Daoy (cell line): ENCODE data around the gene LAMA3. TPM values are rescaled to one million over a fixed set of nuclear protein-coding genes. Genes with fewer than 3 reads are reported as not detected.

Experiments used
- DNase-seq: peaks from one replicate; pipeline ENCODE4 v3.0.0-alpha.2; 2015; ENCODE audit warnings: low read depth
- total RNA-seq: library from RNA; depleted of rRNA; stranded (reverse); fragments of >200 nt; shearing (Covaris generic); gene quantifications from 2 replicates; pipeline ENCODE4 v1.2.3, GENCODE V29; 2014

The LAMA3 gene
- total RNA-seq, 1 experiment from 2014 or later = 1.4 TPM

- no peak for DNase-seq
These were observed 162.3 kb downstream of the LAMA3 start for GRCh38 chr18:23851470-23852002.

DNA sequence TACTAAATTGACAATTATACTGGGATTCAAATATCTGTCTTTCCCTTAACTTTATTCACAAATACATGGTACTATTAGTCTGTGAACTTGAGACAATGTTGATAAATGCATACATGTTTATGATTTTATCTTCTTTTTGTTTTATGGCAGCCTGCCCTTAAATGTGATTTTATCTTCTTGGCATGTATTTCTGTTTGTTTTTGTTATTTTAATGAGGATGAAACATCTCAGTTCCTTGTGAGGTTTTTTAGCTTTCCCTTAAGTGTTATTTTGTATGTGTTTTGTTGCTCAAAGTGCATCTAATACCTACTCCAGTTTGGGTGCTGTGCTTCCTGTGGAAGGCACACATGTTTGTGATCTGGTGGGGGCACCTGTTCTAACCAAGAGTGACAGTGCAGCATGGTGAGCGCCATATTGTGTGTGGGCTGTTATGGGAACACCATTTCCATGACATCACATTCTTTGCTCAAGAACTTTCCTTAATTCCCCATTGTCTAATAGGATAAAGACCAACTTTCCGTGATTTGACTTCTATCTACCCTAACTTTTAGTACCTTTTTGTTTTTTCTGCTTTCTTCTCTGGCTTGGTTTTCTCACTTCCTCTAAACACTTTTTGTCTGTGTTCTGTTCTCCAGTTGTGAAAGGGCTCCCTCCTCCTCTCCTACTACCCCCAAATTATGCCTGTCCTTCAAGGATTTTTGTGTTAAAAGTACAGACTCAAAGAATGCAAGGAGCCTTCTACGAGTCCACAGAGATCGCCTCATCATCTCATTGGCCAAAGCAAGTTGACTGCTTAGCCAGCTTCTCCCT lies 163.2 kb downstream of the LAMA3 start:
- DNase-seq = no peak

GRCh38 chr18:23853448-23854195 lies 164.4 kb downstream of the LAMA3 start:
- DNase-seq = no peak

GRCh38 chr18:23855721-23856120 lies 166.5 kb downstream of the LAMA3 start:
- DNase-seq = no peak

DNA sequence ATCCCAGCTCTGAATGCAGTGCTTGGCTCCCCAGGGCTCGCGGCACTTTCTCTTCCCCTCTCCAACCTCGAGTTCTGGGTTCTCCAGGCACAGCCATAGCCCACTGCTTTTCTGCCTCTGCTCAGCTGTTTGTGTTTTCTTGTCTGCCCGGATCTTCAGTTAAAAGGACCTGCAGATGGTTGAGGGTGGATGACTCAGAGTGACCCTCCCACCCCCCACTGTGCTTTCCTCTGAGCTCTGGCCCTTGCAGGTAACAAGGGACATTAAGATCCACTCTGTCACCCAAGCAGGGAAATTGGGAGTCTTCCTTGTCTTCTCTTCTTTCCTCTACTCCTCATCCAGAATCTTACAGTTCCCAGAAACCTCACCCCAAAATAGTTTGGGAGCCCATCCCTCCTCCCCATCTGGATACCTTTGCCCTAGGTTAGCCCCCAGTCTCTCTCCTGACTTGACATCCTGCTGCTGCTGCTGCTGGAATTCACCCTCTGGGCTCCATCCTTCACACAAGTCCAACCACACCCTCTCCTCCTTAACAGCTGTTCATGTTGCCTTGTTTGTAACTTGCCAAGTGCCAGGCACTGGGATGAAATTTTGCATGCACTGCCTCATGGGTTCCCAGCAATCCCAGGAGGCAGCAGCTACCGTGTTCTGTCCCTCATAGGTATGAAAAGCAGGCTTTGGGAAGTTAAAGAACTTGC lies 167.4 kb downstream of the LAMA3 start:
- peak; percentile 50 for DNase-seq

GRCh38 chr18:23857164-23857552 lies 167.9 kb downstream of the LAMA3 start:
- DNase-seq = no peak

DNA sequence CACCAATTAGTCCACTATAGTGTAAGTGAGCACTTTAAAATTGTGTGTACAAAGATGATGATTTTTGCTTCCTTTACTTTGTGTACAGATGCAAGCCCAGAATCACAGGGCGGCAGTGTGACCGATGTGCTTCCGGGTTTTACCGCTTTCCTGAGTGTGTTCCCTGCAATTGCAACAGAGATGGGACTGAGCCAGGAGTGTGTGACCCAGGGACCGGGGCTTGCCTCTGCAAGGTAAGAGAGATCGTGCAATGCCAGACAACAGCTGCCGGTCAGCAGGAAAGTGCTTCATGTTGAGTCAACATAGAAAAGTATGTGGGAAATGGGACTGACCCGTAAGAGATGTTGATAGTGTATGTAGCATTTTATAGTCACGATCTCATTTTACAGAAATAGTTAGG lies 168.5 kb downstream of the LAMA3 start:
- DNase-seq = no peak

GRCh38 chr18:23859466-23860336 lies 170.4 kb downstream of the LAMA3 start:
- no peak for DNase-seq

DNA sequence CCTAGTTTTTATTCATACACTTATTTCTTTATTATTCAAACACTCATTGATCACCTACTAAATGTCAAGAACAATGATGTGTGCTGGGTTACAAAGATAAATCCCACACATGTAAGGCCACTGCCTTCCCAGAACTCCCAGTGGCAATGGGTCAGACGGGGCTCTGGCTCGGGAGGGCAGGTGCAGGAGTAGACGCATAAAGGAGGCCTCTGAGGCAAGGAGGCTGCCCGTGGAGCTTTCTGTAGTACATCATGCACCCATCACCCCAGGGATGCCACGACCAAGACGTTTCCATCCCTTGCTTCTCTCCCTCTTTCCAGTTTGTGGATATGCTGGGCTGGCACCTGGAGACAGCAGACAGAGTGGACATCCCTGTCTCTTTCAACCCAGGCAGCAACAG lies 172.1 kb downstream of the LAMA3 start:
- DNase-seq = no peak

DNA sequence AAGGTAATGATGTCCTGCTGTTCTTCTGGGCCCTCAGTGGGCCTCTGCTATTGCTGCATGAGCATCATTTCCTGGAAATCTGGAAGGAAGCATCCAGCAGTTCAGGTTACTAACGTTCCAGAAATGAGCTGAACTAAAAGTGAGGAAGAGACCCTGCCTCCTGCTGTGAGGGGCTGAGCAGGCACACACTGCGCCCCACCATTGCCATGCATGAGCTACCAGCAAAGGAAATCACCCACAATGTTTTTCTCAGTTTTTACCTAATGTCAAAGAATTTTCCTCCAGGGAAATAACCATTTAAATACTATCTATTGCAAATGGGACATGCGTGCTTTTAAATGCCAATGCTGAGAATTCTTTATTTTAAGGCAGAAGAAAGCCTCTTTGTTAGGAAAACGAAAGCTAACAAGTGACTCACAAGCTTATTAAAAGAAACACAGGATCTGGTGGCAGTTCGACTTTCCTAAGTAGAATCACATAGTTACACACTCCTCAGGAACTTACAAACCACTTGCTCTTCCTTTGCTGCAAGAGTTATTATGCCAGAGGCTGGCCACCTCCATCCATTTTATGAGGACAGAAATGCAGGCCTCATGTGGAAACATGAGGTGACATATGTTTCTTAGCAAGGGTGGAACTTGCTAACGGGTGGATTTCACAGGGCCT lies 172.7 kb downstream of the LAMA3 start:
- DNase-seq = peak; percentile 66

DNA sequence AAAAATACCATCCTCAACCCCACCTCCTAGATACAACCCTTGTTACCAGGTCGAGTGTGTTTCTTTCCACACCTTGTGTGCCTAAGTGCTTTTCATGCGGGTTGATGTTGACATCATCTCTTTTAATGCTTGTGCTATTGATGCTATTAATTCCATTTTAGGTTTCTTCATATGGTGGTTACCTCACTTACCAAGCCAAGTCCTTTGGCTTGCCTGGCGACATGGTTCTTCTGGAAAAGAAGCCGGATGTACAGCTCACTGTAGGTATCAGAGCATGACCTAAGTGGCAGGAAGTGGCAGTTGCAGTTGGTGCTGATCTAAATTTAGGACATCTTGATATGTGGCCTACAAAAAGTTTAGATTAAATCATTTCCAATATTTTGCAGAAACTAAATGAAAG lies 175.4 kb downstream of the LAMA3 start:
- DNase-seq = no peak

DNA sequence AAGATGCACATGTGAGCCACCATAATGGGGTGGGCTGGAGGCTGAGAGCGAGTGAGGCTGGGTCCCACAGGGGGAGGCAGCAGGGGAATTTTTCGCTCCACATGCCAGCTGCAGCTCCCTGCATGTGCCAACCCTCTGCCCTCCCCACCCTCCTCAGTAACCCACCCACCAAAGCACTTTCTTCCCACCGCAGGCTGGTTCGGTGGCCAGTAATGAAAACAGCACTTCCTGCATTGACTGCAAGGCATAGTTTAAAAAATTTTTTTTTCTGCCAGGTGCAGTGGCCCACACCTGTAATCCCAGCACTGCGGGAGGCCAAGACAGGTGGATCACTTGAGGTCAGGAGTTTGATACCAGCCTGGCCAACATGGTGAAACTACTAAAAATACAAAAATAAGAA lies 177.8 kb downstream of the LAMA3 start:
- DNase-seq = no peak

DNA sequence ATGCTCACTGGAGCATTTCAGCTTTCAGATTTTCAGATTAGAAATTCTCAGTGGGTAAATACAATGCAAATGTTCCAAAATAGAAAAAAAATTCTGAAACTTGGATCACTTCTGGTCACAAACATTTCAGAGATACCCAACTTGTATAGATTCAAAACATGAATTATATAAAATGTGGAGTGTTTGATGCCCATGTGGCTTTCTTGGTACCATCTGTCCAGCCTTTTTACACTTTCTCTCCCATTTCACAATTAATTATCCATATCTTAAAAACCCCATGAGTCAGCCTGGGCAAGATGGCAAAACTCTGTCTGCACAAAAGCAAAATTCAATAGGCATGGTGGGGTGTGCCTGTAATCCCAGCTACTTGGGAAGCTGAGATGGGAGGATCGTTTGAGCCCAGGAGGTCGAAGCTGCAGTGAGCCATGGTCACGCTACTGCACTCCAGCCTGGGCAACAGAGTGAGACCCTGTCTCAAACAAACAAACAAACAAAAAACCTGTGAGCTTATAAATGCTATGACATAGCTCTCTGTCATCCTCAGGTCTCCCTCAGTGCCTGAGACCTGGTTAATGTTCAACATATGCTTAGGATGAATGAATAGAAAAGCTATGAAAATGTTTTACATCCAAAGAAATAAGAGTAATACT lies 179.0 kb downstream of the LAMA3 start:
- no peak for DNase-seq

DNA sequence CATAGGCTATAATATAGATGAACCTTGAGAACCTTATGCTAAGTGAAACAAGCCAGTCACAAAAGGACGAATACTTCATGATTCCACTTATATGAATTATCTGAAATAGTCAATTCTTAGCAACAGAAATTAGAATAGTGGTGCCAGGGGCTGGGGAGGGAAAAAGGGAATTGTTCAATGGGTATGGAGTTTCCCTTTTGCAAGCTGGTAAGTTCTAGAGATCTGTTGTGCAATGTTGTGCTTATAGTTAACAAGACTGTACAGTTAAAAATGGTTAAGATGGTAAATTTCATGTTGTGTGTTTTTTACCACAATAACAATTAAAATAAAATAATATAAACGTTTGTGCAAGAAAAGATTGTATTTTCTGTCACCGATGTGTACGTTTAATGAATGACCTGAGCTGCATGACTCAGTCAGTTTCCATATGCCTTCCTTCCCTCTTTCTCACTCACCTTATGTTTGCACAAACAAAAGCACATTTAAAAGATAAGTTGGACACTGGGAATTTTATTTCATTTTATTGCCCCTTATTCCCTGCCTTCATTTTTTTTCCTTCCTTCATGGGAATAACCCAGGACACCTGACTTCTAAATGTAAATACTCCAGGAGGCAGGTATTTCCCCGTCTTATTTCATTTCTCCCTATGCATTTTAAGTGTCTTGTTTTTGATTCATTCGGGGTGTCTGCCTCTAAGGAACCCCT lies 181.6 kb downstream of the LAMA3 start:
- DNase-seq = no peak

GRCh38 chr18:23871410-23871809 lies 182.2 kb downstream of the LAMA3 start:
- DNase-seq = peak; percentile 81

DNA sequence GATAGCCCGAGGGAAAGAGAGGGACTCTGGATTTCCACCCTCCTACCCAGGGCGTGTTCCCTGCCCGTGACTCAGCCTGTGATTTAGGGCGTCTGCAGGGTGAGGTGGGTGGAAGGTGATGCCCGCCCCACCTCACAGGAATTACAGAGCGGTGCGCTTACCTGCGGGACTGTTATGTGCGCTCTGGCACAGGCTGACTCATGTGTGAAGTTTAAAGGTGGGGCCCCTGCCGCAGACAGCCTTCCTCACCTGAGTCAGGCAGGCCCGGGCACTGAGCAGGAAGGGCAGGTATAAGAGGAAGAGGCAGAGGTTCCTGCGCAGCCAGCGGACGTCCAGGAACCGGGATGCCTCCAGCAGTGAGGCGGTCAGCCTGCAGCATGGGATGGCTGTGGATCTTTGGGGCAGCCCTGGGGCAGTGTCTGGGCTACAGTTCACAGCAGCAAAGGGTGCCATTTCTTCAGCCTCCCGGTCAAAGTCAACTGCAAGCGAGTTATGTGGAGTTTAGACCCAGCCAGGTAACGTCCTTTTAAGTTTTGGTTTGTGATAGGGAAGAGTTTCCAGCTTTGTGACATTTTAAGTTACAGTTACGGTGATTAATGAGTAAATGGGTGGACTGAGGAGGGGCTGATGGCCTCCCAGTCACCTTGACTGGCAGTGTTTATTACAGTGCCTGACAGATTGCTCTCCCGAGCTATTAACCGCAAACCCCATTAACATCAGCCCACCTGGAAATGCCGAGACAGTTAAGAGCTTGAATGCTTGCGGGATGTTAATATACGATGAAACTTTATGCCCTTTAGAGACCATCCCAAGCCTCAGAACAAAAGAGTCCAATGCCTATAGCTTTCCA lies 183.7 kb downstream of the LAMA3 start:
- peak; percentile 22 for DNase-seq

- DNase-seq = no peak
These were observed 187.0 kb downstream of the LAMA3 start for GRCh38 chr18:23875966-23876895.

GRCh38 chr18:23876921-23877320 lies 187.7 kb downstream of the LAMA3 start:
- DNase-seq = no peak
